Neural cell (in vitro differentiated cells): ENCODE measurements around the gene NUP107.

Experiments used
- CTCF ChIP-seq: fragments of 450-650 bp; IDR thresholded peaks from 2 replicates; pipeline ENCODE4 v1.5.1; 2014; ENCODE audit warnings: antibody characterized with exemption, mild to moderate bottlenecking, moderate library complexity; ENCODE audit not compliant: poor library complexity, severe bottlenecking
- TAF1 ChIP-seq: IDR thresholded peaks from 2 replicates; pipeline ENCODE4 v1.6.1; 2012; ENCODE audit warnings: low read depth

GRCh38 chr12:68638171-68638570 lies 48.6 kb upstream of the NUP107 start:
- no peak for TF ChIP-seq CTCF
- TF ChIP-seq TAF1 = no peak
